ENCODE results near the gene APOA1. TPM values are rescaled to one million over a fixed set of nuclear protein-coding genes. Genes with fewer than 3 reads are reported as not detected.

The APOA1 gene
- 0.23 TPM for polyA plus RNA-seq (2012; ENCODE audit: low read depth, missing spikeins)

GRCh38 chr11:116837231-116838091, at the start of gene APOA1:
Gene APOA1, minus strand, starts transcription at chr11:116837622. Its CDS starts 235 bp downstream, at chr11:116837387.
- TF ChIP-seq SPI1 (IDR thresholded peaks at IDR 0.05; ENCODE audit: low read depth, low read length) (no peak), POLR2A (IDR thresholded peaks at IDR 0.05; ENCODE audit: low read depth, low read length) (no peak), TAF1 (IDR thresholded peaks at IDR 0.05; ENCODE audit: low read depth, low read length) (no peak), PAX5 (IDR thresholded peaks at IDR 0.05; ENCODE audit: insufficient read depth, low read length, severe bottlenecking) (no peak), POLR2AphosphoS5 (IDR thresholded peaks at IDR 0.05; ENCODE audit: low read depth, low read length) (no peak), POU2F2 (IDR thresholded peaks at IDR 0.05; ENCODE audit: low read depth, low read length) (no peak)
- no peak for DNase-seq (ENCODE audit: insufficient read length, low spot score)
- no peak for FAIRE-seq

- DNase-seq (ENCODE audit: insufficient read length, low spot score) (no peak), FAIRE-seq (no peak)
- TF ChIP-seq POLR2AphosphoS5 (IDR thresholded peaks at IDR 0.05; ENCODE audit: low read depth, low read length) = no peak
- TF ChIP-seq SPI1 (IDR thresholded peaks at IDR 0.05; ENCODE audit: low read depth, low read length) = no peak
- TF ChIP-seq PAX5 (IDR thresholded peaks at IDR 0.05; ENCODE audit: insufficient read depth, low read length, severe bottlenecking) = no peak
- TF ChIP-seq POLR2A (IDR thresholded peaks at IDR 0.05; ENCODE audit: low read depth, low read length) = no peak
- no peak for TF ChIP-seq POU2F2 (IDR thresholded peaks at IDR 0.05; ENCODE audit: low read depth, low read length)
- TF ChIP-seq TAF1 (IDR thresholded peaks at IDR 0.05; ENCODE audit: low read depth, low read length) = no peak
Observed at GRCh38 chr11:116885951-116886655, 48.7 kb upstream of the APOA1 start.

DNA sequence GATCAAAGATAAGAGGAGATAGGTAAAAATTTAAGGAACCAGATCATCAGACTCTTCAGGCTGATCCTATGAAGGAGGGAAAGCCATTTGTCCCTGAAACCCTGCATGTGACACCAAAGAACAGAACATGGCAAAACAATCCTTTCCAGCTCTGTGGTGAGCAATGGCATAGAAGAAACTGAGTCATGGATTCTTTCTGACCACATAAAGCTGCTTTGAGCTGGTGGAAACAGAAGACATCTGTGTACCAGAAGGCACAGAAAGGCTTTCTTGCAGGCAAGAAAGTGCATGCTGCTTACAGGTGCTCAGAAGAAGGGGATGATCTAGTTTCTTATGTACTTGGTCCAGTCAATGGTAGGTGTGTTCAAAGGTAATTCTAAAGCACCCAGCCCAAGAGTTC, 45.0 kb upstream of the APOA1 start:
- DNase-seq (ENCODE audit: insufficient read length, low spot score) (no peak), FAIRE-seq (no peak)
- TF ChIP-seq POLR2AphosphoS5 (IDR thresholded peaks at IDR 0.05; ENCODE audit: low read depth, low read length) = no peak
- TF ChIP-seq PAX5 (IDR thresholded peaks at IDR 0.05; ENCODE audit: insufficient read depth, low read length, severe bottlenecking) = no peak
- TF ChIP-seq SPI1 (IDR thresholded peaks at IDR 0.05; ENCODE audit: low read depth, low read length) = no peak
- TF ChIP-seq POLR2A (IDR thresholded peaks at IDR 0.05; ENCODE audit: low read depth, low read length) = no peak
- no peak for TF ChIP-seq TAF1 (IDR thresholded peaks at IDR 0.05; ENCODE audit: low read depth, low read length)
- no peak for TF ChIP-seq POU2F2 (IDR thresholded peaks at IDR 0.05; ENCODE audit: low read depth, low read length)

DNA sequence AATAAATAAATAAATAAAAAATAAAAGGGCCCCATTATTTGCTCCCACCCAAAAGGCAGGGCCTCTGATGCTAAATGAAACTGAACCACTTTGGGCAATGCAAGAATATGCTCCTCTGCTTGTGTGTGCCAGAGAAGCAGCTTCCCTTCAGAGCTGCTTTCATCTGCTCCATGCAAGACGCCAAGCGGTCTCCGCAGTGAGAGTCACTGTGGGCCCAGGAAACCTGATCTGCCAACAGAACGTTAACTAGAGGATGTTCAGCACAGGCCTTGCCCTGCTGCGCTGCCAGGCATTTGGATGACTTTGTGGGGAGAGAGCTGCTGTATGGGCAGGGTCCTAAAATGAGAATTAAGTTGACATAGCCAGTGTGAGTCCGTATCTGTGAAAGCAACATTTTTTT, 43.7 kb upstream of the APOA1 start:
- no peak for DNase-seq (ENCODE audit: insufficient read length, low spot score)
- no peak for FAIRE-seq
- TF ChIP-seq POLR2AphosphoS5 (IDR thresholded peaks at IDR 0.05; ENCODE audit: low read depth, low read length) = no peak
- no peak for TF ChIP-seq PAX5 (IDR thresholded peaks at IDR 0.05; ENCODE audit: insufficient read depth, low read length, severe bottlenecking)
- TF ChIP-seq TAF1 (IDR thresholded peaks at IDR 0.05; ENCODE audit: low read depth, low read length) = no peak
- TF ChIP-seq SPI1 (IDR thresholded peaks at IDR 0.05; ENCODE audit: low read depth, low read length) = no peak
- no peak for TF ChIP-seq POLR2A (IDR thresholded peaks at IDR 0.05; ENCODE audit: low read depth, low read length)
- TF ChIP-seq POU2F2 (IDR thresholded peaks at IDR 0.05; ENCODE audit: low read depth, low read length) = no peak

DNA sequence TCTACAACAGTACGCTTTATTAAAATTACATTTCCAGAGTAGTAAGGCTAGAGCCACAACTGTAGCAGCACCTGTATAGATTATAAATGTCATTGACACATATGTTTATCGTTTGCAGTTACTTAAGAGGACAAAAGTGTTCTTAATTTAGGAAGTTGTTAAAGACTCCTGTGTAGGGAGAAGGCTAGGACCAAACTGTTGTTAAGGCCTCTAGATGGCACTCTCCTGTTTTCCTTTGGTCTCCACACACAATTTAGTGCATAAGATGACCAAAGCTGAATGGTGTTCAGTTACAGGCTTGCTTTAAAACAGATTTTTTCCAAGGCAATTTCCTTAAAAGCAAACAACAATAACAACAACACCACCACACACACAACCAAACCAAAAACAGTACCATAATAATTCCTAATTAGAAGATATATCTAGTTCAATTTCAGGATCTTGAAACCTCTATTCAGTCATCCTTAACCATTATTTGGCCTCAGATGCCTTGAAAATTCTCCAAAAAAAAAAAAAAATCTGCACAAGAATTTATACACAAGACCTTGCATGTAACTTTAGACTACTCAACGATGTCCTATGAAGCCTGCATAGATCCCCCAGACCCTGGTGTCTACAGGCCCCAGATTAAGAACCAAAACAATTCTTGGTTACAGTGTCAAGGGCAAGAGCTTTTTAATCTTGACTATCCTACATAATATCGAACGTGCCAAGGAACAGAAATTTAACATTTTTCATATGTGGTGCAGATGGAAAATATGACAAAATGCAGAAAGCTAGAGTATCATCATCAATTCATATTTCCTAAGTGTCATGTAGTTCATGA, 42.6 kb upstream of the APOA1 start:
- FAIRE-seq = peak; percentile 90
- peak; percentile 35 for DNase-seq (ENCODE audit: insufficient read length, low spot score)
- no peak for TF ChIP-seq POU2F2 (IDR thresholded peaks at IDR 0.05; ENCODE audit: low read depth, low read length)

GRCh38 chr11:116876656-116877055, 39.2 kb upstream of the APOA1 start:
- TF ChIP-seq POLR2A (IDR thresholded peaks at IDR 0.05; ENCODE audit: low read depth, low read length) (no peak), PAX5 (IDR thresholded peaks at IDR 0.05; ENCODE audit: insufficient read depth, low read length, severe bottlenecking) (no peak), POLR2AphosphoS5 (IDR thresholded peaks at IDR 0.05; ENCODE audit: low read depth, low read length) (no peak), SPI1 (IDR thresholded peaks at IDR 0.05; ENCODE audit: low read depth, low read length) (no peak), POU2F2 (IDR thresholded peaks at IDR 0.05; ENCODE audit: low read depth, low read length) (no peak), TAF1 (IDR thresholded peaks at IDR 0.05; ENCODE audit: low read depth, low read length) (no peak)
- no peak for FAIRE-seq
- no peak for DNase-seq (ENCODE audit: insufficient read length, low spot score)

DNA sequence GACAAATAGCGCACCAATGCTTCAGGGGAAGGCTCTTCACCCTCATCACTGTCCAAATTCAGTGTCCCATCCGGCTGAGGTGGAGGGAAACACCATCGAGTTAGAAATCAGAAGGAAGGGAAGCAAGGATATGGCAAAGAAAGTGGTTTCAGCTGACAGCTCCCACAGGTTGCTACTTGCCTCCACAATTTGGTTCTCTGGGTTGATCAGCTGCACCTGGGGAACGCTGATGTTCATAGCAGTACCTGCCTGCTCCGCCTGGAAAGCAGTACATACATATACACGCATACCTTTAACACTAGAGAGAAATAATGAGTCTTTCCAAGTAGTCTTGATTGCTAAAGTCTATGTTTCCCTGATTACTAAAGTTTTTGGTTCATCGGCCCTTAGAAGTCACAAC, 37.8 kb upstream of the APOA1 start:
- DNase-seq (ENCODE audit: insufficient read length, low spot score) (no peak), FAIRE-seq (no peak)
- TF ChIP-seq TAF1 (IDR thresholded peaks at IDR 0.05; ENCODE audit: low read depth, low read length) (no peak), PAX5 (IDR thresholded peaks at IDR 0.05; ENCODE audit: insufficient read depth, low read length, severe bottlenecking) (no peak)

DNA sequence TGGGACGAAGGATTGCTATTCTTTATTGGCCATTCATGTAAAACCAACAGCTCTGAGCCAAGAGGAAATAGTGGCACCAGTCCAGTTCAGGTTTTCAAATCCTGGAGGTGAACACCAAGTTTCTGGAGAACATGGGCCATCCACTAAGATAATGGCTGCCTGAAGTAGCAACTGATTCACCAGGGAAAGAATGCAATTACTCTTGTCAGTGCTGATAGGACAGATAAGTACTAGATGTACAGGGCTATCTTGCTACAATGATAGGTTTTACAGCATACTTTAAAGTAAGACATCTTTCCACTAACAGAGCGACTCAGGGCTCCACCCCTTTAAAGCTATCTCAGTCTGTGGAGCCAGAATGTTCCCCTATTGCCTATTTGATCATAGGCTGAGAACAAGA, 36.8 kb upstream of the APOA1 start:
- DNase-seq (ENCODE audit: insufficient read length, low spot score) (no peak), FAIRE-seq (no peak)
- TF ChIP-seq POLR2A (IDR thresholded peaks at IDR 0.05; ENCODE audit: low read depth, low read length) (no peak), POU2F2 (IDR thresholded peaks at IDR 0.05; ENCODE audit: low read depth, low read length) (no peak), POLR2AphosphoS5 (IDR thresholded peaks at IDR 0.05; ENCODE audit: low read depth, low read length) (no peak), PAX5 (IDR thresholded peaks at IDR 0.05; ENCODE audit: insufficient read depth, low read length, severe bottlenecking) (no peak), SPI1 (IDR thresholded peaks at IDR 0.05; ENCODE audit: low read depth, low read length) (no peak), TAF1 (IDR thresholded peaks at IDR 0.05; ENCODE audit: low read depth, low read length) (no peak)

- no peak for FAIRE-seq
- DNase-seq (ENCODE audit: insufficient read length, low spot score) = no peak
- TF ChIP-seq POLR2AphosphoS5 (IDR thresholded peaks at IDR 0.05; ENCODE audit: low read depth, low read length) (no peak), POU2F2 (IDR thresholded peaks at IDR 0.05; ENCODE audit: low read depth, low read length) (no peak), SPI1 (IDR thresholded peaks at IDR 0.05; ENCODE audit: low read depth, low read length) (no peak), POLR2A (IDR thresholded peaks at IDR 0.05; ENCODE audit: low read depth, low read length) (no peak), TAF1 (IDR thresholded peaks at IDR 0.05; ENCODE audit: low read depth, low read length) (no peak), PAX5 (IDR thresholded peaks at IDR 0.05; ENCODE audit: insufficient read depth, low read length, severe bottlenecking) (no peak)
Observed at GRCh38 chr11:116873381-116873780, 36.0 kb upstream of the APOA1 start.

Data from GM12891 (cell line).